ENCODE measurements around the gene SYT12.

DNA sequence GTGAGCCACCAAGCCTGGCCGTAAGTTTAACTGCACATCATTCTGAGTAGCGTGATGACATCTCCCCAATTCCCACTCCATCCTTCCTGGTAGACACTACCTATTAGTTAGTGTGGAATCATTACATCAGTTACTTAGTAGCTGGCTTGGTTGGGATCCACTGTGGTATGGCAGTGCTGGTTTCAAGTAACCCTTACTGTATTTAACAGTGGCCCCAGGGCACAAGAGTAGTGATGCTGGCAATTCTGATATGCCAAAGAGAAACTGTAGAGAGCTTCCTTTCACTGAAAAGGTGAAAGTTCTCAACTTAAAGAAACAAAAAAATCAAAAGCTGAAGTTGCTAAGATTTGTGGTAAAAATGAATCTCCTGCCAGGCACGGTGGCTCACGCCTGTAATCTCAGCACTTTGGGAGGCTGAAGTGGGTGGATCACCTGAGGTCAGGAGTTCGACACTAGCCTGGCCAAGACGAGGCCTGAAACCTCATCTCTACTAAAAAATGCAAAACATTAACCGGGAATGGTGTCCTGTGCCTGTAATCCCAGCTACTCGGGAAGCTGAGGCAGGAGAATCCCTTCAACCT, 60.9 kb downstream of the SYT12 start:
- TF ChIP-seq CTCF (IDR thresholded peaks at IDR 0.05): no peak
- no peak for TF ChIP-seq POLR2A (IDR thresholded peaks at IDR 0.05)
